ENCODE data around the gene RFX4.

GRCh38 chr12:106687672-106688071 is 104.9 kb downstream of the RFX4 start:
- no peak for TF ChIP-seq GATA2 (IDR thresholded peaks at IDR 0.05; ENCODE audit: low read depth, low read length)
- TF ChIP-seq GATA3 (IDR thresholded peaks at IDR 0.05; ENCODE audit: low read depth, low read length), result no peak
